Measurements from ENCODE around the gene TARP.

Gene TARP

GRCh38 chr7:38232502-38233366, 40.7 kb downstream of the TARP start:
- intact Hi-C loops (cut with DNase I), result no loop called here
- Histone ChIP-seq H3K4me3 (no peak overlapping the region), H3K27me3 (no peaks in the 10 kb centered on the region), H3K9me3 (no peaks in the 10 kb centered on the region), H3K4me1 (no peaks in the 10 kb centered on the region), H3K27ac (no peak overlapping the region), H3K36me3 (peaks cover 18 to 26% of the 10 kb centered on the region in 2 donors)
- peak; percentile 10 to 64 for DNase-seq (ENCODE audit: low spot score in 2 of 2)
- TF ChIP-seq CTCF (IDR thresholded peaks at IDR 0.05), result no peak

- intact Hi-C loops (cut with DNase I), result no loop called here
- Histone ChIP-seq H3K4me3 (no peak overlapping the region), H3K9me3 (no peaks in the 10 kb centered on the region), H3K4me1 (no peaks in the 10 kb centered on the region), H3K27me3 (no peaks in the 10 kb centered on the region), H3K36me3 (peaks cover 26 to 30% of the 10 kb centered on the region in 2 donors), H3K27ac (no peak overlapping the region)
- no peak for DNase-seq (ENCODE audit: low spot score in 2 of 2)
- no peak for TF ChIP-seq CTCF (IDR thresholded peaks at IDR 0.05)
Observed at GRCh38 chr7:38229884-38230642, 43.4 kb downstream of the TARP start.

- no peak for TF ChIP-seq CTCF (IDR thresholded peaks at IDR 0.05)
- intact Hi-C loops (cut with DNase I), result no loop called here
- H3K4me1 ChIP-seq, result no peaks in the 10 kb centered on the region
- H3K27me3 ChIP-seq, result no peaks in the 10 kb centered on the region
- H3K4me3 ChIP-seq, result no peak overlapping the region
- no peaks in the 10 kb centered on the region for H3K9me3 ChIP-seq
- no peak overlapping the region for H3K27ac ChIP-seq
- no peak for DNase-seq (ENCODE audit: low spot score in 2 of 2)
- H3K36me3 ChIP-seq, result peaks cover 26 to 34% of the 10 kb centered on the region in 2 donors
Observed at GRCh38 chr7:38229386-38229785, 44.0 kb downstream of the TARP start.

- H3K9me3 ChIP-seq, result no peaks in the 10 kb centered on the region
- no peaks in the 10 kb centered on the region for H3K27me3 ChIP-seq
- H3K36me3 ChIP-seq, result peaks cover 24 to 46% of the 10 kb centered on the region in 2 donors
- TF ChIP-seq CTCF (IDR thresholded peaks at IDR 0.05), result no peak
- H3K4me1 ChIP-seq, result no peaks in the 10 kb centered on the region
- no peak overlapping the region for H3K27ac ChIP-seq
- intact Hi-C loops (cut with DNase I), result loop anchor here (5.0 kb wide), 1 partner anchor 307 kb away; the partner anchor contains the start of gene SFRP4
- DNase-seq (ENCODE audit: low spot score in 2 of 2), result no peak
- no peak overlapping the region for H3K4me3 ChIP-seq
Observed at GRCh38 chr7:38224392-38224791, 49.0 kb downstream of the TARP start.

GRCh38 chr7:38223306-38223705, 50.1 kb downstream of the TARP start:
- intact Hi-C loops (cut with DNase I), result loop anchor here (5.0 kb wide), 1 partner anchor 306 kb away; the partner anchor contains the start of gene SFRP4
- no peak overlapping the region for H3K4me3 ChIP-seq
- H3K9me3 ChIP-seq, result no peaks in the 10 kb centered on the region
- peaks cover 19 to 40% of the 10 kb centered on the region in 2 donors for H3K36me3 ChIP-seq
- no peaks in the 10 kb centered on the region for H3K27me3 ChIP-seq
- no peak for DNase-seq (ENCODE audit: low spot score in 2 of 2)
- TF ChIP-seq CTCF (IDR thresholded peaks at IDR 0.05), result no peak
- H3K4me1 ChIP-seq, result no peaks in the 10 kb centered on the region
- no peak overlapping the region for H3K27ac ChIP-seq
